Measurements from ENCODE around the gene B9D1. TPM values are rescaled to one million over a fixed set of nuclear protein-coding genes. Genes with fewer than 3 reads are reported as not detected.

Gene B9D1
- total RNA-seq, 1 experiment from 2014 or later: 31.9 TPM

GRCh38 chr17:19381361-19381740 is 18.8 kb upstream of the B9D1 start:
- ATAC-seq (no peak), DNase-seq (ENCODE audit: low spot score) (no peak)
- ChIA-PET POLR2A (no interaction called here), CTCF (no interaction called here)
- H3K4me3 Mint-ChIP-seq: no peak overlapping the region
- H3K36me3 Mint-ChIP-seq: peaks cover 49% of the 10 kb centered on the region
- no peaks in the 10 kb centered on the region for H3K27me3 Mint-ChIP-seq (ENCODE audit: low read depth)
- no peaks in the 10 kb centered on the region for H3K9me3 Mint-ChIP-seq
- no peak overlapping the region; the same call in 1 of the 2 replicates for H3K27ac Mint-ChIP-seq
- H3K4me1 Mint-ChIP-seq: peaks cover 29% of the 10 kb centered on the region
- no peak for TF ChIP-seq SP1 (CRISPR knock-in tag; conservative IDR thresholded peaks at IDR 0.05)
- no peak for TF ChIP-seq OVOL2 (CRISPR knock-in tag; IDR thresholded peaks at IDR 0.05; ENCODE audit: borderline replicate concordance)
- no peak for TF ChIP-seq ZNF138 (CRISPR knock-in tag; conservative IDR thresholded peaks at IDR 0.05)
- no peak for TF ChIP-seq E2F5 (CRISPR knock-in tag; IDR thresholded peaks at IDR 0.05)
- TF ChIP-seq CBFB (CRISPR knock-in tag; IDR thresholded peaks at IDR 0.05; ENCODE audit: low read depth): no peak
- no peak for TF ChIP-seq NR2C2 (CRISPR knock-in tag; IDR thresholded peaks at IDR 0.05)
- no peak for TF ChIP-seq ZNF396 (CRISPR knock-in tag; IDR thresholded peaks at IDR 0.05; ENCODE audit: borderline replicate concordance)
- no peak for TF ChIP-seq AFF4 (CRISPR knock-in tag; IDR thresholded peaks at IDR 0.05; ENCODE audit: borderline replicate concordance)
- TF ChIP-seq PREB (CRISPR knock-in tag; IDR thresholded peaks at IDR 0.05; ENCODE audit: borderline replicate concordance): no peak
- no peak for TF ChIP-seq ATF3 (CRISPR knock-in tag; conservative IDR thresholded peaks at IDR 0.05)
- TF ChIP-seq SOX15 (CRISPR knock-in tag; IDR thresholded peaks at IDR 0.05): no peak
- TF ChIP-seq MAX (CRISPR knock-in tag; IDR thresholded peaks at IDR 0.05): no peak
- TF ChIP-seq TP53 (CRISPR knock-in tag; IDR thresholded peaks at IDR 0.05): no peak
- no peak for TF ChIP-seq PRDM15 (CRISPR knock-in tag; IDR thresholded peaks at IDR 0.05)

GRCh38 chr17:19380481-19381301 is 18.2 kb upstream of the B9D1 start:
- ATAC-seq: no peak
- CTCF ChIA-PET: no interaction called here
- POLR2A ChIA-PET: no interaction called here
- peak overlapping the region; percentile 24; the same call in 1 of the 2 replicates for H3K4me3 Mint-ChIP-seq
- no peaks in the 10 kb centered on the region for H3K27me3 Mint-ChIP-seq (ENCODE audit: low read depth)
- no peak overlapping the region; the same call in 1 of the 2 replicates for H3K27ac Mint-ChIP-seq
- no peak for DNase-seq (ENCODE audit: low spot score)
- peaks cover 27% of the 10 kb centered on the region for H3K4me1 Mint-ChIP-seq
- H3K36me3 Mint-ChIP-seq: peaks cover 49% of the 10 kb centered on the region
- H3K9me3 Mint-ChIP-seq: no peaks in the 10 kb centered on the region
- TF ChIP-seq ZNF396 (CRISPR knock-in tag; IDR thresholded peaks at IDR 0.05; ENCODE audit: borderline replicate concordance): no peak
- TF ChIP-seq ZNF423 (CRISPR knock-in tag; IDR thresholded peaks at IDR 0.05): no peak
- no peak for TF ChIP-seq ZNF671 (CRISPR knock-in tag; IDR thresholded peaks at IDR 0.05)
- TF ChIP-seq FOXP4 (CRISPR knock-in tag; IDR thresholded peaks at IDR 0.05): no peak
- TF ChIP-seq SOX15 (CRISPR knock-in tag; IDR thresholded peaks at IDR 0.05): no peak
- no peak for TF ChIP-seq TEAD4 (CRISPR knock-in tag; IDR thresholded peaks at IDR 0.05)
- TF ChIP-seq ZBTB21 (CRISPR knock-in tag; IDR thresholded peaks at IDR 0.05; ENCODE audit: borderline replicate concordance): no peak
- TF ChIP-seq JUN (CRISPR knock-in tag; IDR thresholded peaks at IDR 0.05): no peak
- TF ChIP-seq NR1H2 (CRISPR knock-in tag; IDR thresholded peaks at IDR 0.05): no peak
- no peak for TF ChIP-seq CBFB (CRISPR knock-in tag; IDR thresholded peaks at IDR 0.05; ENCODE audit: low read depth)
- TF ChIP-seq MAX (CRISPR knock-in tag; IDR thresholded peaks at IDR 0.05): no peak

All from WTC11 (cell line).